RPMI7951 (cell line): ENCODE measurements around the gene C3orf62. TPM values are rescaled to one million over a fixed set of nuclear protein-coding genes. Genes with fewer than 3 reads are reported as not detected.

ENCODE experiments used
- DNase-seq: peaks from one replicate; pipeline ENCODE4 v3.0.0-alpha.2; 2012; ENCODE audit warnings: low read depth
- total RNA-seq: library from RNA; depleted of rRNA; stranded (reverse); fragments of >200 nt; shearing (Covaris generic); gene quantifications from 2 replicates; pipeline ENCODE4 v1.2.3, GENCODE V29; 2014; rRNA removed

C3orf62 gene
- 0.84 and 0.88 TPM in 2 replicates for total RNA-seq

GRCh38 chr3:49276475-49277382, at the start of gene C3orf62:
TSS of gene C3orf62 (minus strand) at chr3:49277232. CDS start at chr3:49276872, 360 bp downstream.
- peak; percentile 91 for DNase-seq

- no peak for DNase-seq
These were observed 47.7 kb upstream of the C3orf62 start for GRCh38 chr3:49324768-49325167.

- DNase-seq: no peak
These were observed 39.8 kb upstream of the C3orf62 start for GRCh38 chr3:49316696-49317457.

GRCh38 chr3:49313896-49314688, 37.1 kb upstream of the C3orf62 start:
- no peak for DNase-seq

GRCh38 chr3:49311283-49311682, 34.3 kb upstream of the C3orf62 start:
- DNase-seq: no peak

- DNase-seq: no peak
These were observed 33.6 kb upstream of the C3orf62 start for GRCh38 chr3:49310677-49311076.

- DNase-seq: no peak
These were observed 28.6 kb upstream of the C3orf62 start for GRCh38 chr3:49305608-49306007.

- no peak for DNase-seq
These were observed 25.6 kb upstream of the C3orf62 start for GRCh38 chr3:49302613-49303012.

GRCh38 chr3:49300595-49300994, 23.6 kb upstream of the C3orf62 start:
- no peak for DNase-seq

- no peak for DNase-seq
These were observed 21.5 kb upstream of the C3orf62 start for GRCh38 chr3:49298511-49298910.

- peak; percentile 23 for DNase-seq
These were observed 19.9 kb upstream of the C3orf62 start for GRCh38 chr3:49296781-49297411.

- peak; percentile 41 for DNase-seq
These were observed 18.5 kb upstream of the C3orf62 start for GRCh38 chr3:49295489-49296058.

- no peak for DNase-seq
These were observed 17.3 kb upstream of the C3orf62 start for GRCh38 chr3:49294343-49294742.

GRCh38 chr3:49283997-49284396, 7.0 kb upstream of the C3orf62 start:
- no peak for DNase-seq

GRCh38 chr3:49279376-49279775, 2.3 kb upstream of the C3orf62 start:
- DNase-seq: peak; percentile 28

- no peak for DNase-seq
These were observed 1.5 kb upstream of the C3orf62 start for GRCh38 chr3:49278548-49278947.

- DNase-seq: no peak
These were observed 347 bp upstream of the C3orf62 start for GRCh38 chr3:49277383-49277775.

- no peak for DNase-seq
These were observed 3.1 kb downstream of the C3orf62 start for GRCh38 chr3:49273825-49274532.

- DNase-seq: no peak
These were observed 6.0 kb downstream of the C3orf62 start for GRCh38 chr3:49271047-49271446.

GRCh38 chr3:49270156-49270500, 6.9 kb downstream of the C3orf62 start:
- no peak for DNase-seq
